Measurements from ENCODE around the gene OSBPL9.

The OSBPL9 gene

GRCh38 chr1:51749151-51749550, 132.3 kb downstream of the OSBPL9 start:
- DNase-seq = no peak

DNA sequence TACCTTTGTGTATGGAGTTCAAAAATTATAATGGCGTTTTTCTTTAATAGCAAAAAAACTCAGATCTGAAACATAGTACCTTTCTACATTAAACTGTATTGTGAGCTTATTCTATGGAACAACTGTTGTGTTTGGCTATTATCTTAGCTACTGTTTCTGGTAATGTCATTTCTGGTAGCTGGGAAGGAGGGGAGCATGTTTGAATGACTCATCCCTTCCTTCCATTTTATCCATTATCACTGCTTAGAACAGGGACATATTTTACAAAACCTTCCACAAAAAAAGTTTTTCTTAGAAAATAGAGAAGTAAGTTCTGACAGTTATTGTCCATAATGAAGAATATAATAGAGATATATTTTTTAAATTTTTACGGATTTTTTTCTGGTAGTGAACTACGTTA, 133.3 kb downstream of the OSBPL9 start:
- no peak for DNase-seq

- no peak for DNase-seq
Measured at GRCh38 chr1:51750729-51751128, 133.8 kb downstream of the OSBPL9 start.

GRCh38 chr1:51752073-51752948, 135.4 kb downstream of the OSBPL9 start:
- DNase-seq = no peak

- DNase-seq = no peak
Measured at GRCh38 chr1:51753969-51754368, 137.1 kb downstream of the OSBPL9 start.

GRCh38 chr1:51754666-51755065, 137.8 kb downstream of the OSBPL9 start:
- no peak for DNase-seq

DNA sequence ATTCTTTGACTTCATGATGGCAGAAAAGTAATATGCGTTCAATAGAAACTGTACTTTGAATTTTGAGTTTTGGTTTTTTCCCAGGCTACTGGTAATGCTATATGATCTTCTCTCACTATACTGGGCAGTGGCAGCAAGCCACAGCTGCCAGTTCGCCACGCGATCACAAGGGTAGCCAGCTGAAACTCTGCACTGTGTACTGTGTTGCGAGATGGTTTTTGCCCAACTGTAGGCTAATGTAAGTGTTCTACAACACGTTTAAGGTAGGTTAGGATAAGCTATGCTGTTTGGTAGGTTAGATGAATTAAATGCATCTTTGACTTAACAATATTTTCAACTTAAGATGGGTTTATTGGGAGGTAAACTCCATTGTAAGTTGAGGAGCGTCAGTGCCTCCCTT, 138.5 kb downstream of the OSBPL9 start:
- no peak for DNase-seq

GRCh38 chr1:51756290-51756689, 139.4 kb downstream of the OSBPL9 start:
- DNase-seq = no peak

DNA sequence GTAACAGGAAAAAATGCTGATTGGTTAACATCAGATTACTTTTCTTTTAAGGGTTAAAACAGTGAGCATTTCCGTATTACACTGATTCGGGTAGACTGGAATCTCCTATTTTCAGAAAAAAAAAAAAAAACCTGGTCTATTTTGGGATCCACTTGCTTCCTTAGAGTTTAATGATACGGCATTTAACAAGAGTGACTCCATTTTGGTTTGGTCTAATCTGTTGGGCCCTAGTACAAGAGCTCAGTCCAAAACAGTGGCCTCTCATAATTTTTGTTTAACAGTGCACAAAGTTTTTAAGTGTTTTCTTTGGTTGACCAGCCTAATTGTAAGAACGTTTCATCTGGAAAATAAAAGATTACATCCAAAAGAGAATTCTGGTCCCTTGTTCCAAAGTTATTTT, 141.4 kb downstream of the OSBPL9 start:
- no peak for DNase-seq

- DNase-seq = no peak
Measured at GRCh38 chr1:51760872-51761271, 144.0 kb downstream of the OSBPL9 start.

- DNase-seq = no peak
Measured at GRCh38 chr1:51761351-51761750, 144.5 kb downstream of the OSBPL9 start.

DNA sequence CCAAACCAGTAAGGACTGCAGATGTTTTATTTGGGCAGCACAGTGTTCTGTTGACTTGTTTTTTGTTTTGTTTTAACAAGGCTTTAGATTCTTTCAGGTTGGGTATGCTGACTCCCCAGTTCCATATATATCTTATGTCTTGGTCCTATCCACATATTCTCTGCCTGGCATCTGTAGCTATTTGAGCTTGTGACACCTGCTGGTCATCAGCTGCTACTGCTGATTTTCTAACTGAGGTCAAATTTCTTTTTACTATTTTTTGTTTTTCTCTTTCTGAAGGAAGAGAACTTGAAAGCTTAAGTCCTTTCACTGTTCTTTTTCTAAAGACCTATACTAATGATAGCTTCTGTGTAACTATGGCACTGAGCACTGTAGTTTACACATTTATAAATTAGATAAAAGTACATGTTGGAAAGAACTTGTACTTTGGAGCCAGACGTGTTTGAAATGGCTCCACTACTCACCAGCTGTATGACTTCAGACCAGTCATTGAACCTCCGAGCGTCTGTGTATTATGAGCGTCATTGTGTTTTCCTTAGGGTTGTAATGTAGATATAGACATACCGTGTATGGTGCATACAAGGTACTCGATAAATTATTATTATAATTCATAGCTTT, 152.2 kb downstream of the OSBPL9 start:
- peak; percentile 40 for DNase-seq

- no peak for DNase-seq
Measured at GRCh38 chr1:51776408-51776807, 159.5 kb downstream of the OSBPL9 start.

DNA sequence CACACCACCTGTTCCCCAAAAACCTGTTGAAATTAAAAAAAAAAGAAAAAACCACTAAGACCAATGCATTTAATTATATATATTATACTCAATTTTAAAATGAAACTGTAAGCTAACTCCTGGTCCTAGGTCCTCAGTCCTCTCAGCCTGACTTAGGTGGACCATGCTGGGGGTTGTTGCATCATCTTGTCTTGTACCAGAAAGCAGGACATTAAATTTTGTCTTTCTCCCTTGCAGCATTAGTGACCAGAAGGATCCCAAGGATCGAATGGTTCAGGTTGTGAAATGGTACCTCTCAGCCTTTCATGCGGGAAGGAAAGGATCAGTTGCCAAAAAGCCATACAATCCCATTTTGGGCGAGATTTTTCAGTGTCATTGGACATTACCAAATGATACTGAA, 164.0 kb downstream of the OSBPL9 start:
- no peak for DNase-seq

DNA sequence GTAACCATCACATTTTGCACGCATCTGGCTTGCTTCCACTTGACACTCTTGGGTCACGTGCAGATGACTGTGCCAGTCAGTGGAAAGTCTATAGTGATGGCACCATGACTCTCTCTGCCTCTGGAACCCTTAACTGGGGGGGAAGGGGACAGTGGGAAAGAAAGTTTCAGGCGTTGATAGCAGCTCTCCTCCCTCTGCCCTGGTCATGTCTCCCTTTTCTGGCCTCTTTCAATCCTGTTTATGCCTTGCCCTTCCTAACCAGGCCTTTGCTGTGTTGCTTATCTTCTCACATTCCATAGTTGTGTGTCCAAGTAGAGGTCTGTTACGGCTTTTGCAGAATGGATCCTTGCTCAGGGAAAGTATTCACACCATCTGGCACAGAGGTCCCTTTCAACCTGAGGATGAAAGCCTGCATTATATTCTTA, 168.1 kb downstream of the OSBPL9 start:
- DNase-seq = no peak

- no peak for DNase-seq
Measured at GRCh38 chr1:51788938-51789337, 172.0 kb downstream of the OSBPL9 start.

GRCh38 chr1:51789342-51789741, 172.4 kb downstream of the OSBPL9 start:
- no peak for DNase-seq

GRCh38 chr1:51790385-51790784, 173.5 kb downstream of the OSBPL9 start:
- no peak for DNase-seq

DNA sequence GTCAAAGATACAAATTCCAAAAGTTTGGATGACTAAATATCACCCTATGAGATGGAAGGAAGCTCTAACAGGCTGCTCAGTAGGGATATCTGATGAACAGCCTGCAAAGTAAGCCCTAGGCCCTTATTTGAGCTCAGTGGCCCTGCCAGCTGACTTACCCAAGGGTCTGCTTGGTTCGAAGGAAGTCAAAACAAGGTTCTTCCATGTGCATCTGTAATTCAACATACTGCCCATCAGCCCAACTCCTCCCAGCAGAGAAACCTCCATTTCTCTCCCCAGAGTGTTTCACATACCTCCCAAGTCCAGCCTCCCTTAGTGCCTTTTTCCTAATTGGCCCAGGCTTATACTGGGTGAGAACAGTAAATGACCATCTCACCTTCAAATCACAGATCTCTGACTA, 175.0 kb downstream of the OSBPL9 start:
- DNase-seq = no peak

GRCh38 chr1:51792864-51793263, 176.0 kb downstream of the OSBPL9 start:
- DNase-seq = no peak

DNA sequence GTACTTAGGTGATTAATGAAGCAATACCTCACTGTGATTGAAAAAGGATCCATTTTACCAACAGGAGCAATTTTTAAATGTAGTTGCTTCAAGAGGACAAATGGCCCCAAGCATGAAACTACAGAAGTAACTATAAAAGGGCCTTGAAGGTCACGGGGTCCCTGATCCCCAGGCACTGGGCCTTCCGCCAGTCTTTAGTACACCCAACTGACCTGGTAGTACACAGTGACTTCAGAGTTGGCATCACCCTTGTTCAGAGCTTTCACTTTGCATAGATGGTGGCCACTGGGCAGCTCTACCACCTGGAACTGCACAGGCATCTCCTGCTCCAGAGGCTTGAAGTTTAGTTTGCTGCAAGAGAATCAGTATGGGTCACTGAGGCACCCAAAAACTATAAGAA, 177.4 kb downstream of the OSBPL9 start:
- no peak for DNase-seq

DNA sequence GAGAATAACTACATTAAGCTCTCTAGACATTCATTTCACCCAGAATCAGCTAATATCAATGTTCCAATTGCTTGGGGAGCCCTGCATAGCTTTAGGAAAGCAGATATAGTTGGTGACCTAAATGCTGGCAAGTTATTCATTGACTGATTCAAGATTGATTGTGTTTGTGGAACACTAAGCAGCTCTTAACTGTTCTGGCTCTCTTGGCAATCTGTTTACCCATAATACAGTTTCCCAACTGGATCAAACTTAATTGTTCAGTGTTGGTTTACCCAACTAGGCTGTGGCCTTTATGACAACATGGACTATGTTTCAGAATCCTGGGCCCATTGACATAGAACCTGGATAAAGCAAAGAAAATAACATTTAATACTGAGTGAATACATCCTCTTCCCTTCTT, 178.0 kb downstream of the OSBPL9 start:
- no peak for DNase-seq

DNA sequence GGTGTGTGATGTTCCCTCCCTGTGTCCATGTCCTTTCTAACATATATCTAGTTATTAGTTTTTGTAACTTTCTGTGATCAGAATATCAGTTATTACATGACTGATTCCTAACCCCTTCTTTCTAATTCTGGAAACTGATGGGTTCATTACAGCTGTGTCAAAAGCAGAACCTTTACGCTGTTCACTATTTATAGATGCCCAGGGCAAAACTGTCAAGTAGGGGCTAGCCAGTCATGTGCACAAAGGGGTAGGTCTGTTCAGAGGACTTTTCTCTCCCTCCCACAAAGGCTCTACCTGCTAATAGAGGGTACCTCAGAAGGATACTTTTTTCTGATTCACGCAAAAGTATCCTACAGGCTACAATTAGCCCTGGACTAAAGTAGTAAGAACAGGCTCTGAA, 182.5 kb downstream of the OSBPL9 start:
- no peak for DNase-seq

- no peak for DNase-seq
Measured at GRCh38 chr1:51814513-51814912, 197.6 kb downstream of the OSBPL9 start.

DNA sequence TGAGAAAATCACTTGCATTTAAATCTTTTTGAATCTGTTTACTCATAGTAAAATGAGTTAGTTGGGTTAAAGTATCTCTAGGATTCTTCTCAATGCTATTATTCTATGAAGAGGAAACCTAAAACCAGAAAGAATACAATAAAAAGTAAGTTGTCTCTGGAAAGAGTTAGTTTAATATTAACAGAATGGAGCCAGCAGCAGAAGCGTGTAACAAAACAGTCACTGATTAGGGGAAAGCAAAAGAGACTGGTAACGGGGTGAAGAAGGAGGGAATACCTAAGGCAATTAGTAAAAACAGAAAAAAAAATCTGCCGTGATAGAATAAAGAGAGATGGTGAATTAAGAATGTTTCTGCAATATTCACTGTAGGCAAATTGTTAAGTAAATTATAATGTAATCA, 201.6 kb downstream of the OSBPL9 start:
- no peak for DNase-seq

All from NCI-H2227 treated with DMSO at 0.1 percent for 48 hours (cell line).